ENCODE data around the gene CDK2AP2.
A peak's percentile ranks its signal among the peaks of the same experiment; 100 is the strongest.
"Not testable (repeated sequence)": the region's sequence is repeated elsewhere in the genome, so short reads cannot be mapped to it uniquely, and the experiment has no call there.

CDK2AP2 gene

DNA sequence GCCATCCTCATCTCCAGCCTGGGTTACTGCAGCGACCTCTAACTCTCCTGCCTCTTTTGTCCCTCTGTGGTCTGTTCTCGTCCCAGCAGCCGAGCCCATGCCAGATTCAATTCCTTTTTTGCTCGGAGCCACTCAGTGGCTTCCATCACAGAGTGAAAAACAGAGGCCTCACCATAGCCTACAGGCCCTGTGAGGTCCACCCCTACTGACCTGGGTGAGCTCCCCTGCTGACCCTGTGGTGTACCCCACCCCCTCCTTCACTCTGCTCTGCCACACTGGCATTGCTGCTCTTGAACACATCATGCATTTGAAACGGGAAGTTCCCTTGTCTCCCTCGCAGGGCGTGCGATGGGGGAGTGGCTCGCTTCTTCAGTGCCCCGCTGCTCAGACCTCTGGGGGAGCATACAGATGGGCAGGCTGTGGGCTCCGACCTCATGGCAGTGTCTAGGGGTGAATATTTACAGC lies 23.1 kb downstream of the CDK2AP2 start:
- Histone ChIP-seq H3K4me3 (ENCODE audit: severe bottlenecking) (no peak overlapping the region), H3K27ac (ENCODE audit: poor library complexity, severe bottlenecking) (no peak overlapping the region), H3K36me3 (ENCODE audit: low read depth) (peaks cover 10% of the 10 kb centered on the region), H3K9me3 (ENCODE audit: severe bottlenecking) (no peaks in the 10 kb centered on the region), H3K4me1 (ENCODE audit: insufficient read depth, poor library complexity, severe bottlenecking) (peaks cover 11% of the 10 kb centered on the region), H3K27me3 (ENCODE audit: insufficient read depth, poor library complexity, severe bottlenecking) (no peaks in the 10 kb centered on the region)
- DNase-seq (ENCODE audit: low spot score), result no peak
- no peak for ATAC-seq (ENCODE audit: low read depth)
- TF ChIP-seq, protein P1, sequence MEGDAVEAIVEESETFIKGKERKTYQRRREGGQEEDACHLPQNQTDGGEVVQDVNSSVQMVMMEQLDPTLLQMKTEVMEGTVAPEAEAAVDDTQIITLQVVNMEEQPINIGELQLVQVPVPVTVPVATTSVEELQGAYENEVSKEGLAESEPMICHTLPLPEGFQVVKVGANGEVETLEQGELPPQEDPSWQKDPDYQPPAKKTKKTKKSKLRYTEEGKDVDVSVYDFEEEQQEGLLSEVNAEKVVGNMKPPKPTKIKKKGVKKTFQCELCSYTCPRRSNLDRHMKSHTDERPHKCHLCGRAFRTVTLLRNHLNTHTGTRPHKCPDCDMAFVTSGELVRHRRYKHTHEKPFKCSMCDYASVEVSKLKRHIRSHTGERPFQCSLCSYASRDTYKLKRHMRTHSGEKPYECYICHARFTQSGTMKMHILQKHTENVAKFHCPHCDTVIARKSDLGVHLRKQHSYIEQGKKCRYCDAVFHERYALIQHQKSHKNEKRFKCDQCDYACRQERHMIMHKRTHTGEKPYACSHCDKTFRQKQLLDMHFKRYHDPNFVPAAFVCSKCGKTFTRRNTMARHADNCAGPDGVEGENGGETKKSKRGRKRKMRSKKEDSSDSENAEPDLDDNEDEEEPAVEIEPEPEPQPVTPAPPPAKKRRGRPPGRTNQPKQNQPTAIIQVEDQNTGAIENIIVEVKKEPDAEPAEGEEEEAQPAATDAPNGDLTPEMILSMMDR (IDR thresholded peaks at IDR 0.05; ENCODE audit: poor library complexity, severe bottlenecking), result no peak

- DNase-seq (ENCODE audit: low spot score) (no peak), ATAC-seq (ENCODE audit: low read depth) (no peak)
- H3K27me3 ChIP-seq (ENCODE audit: insufficient read depth, poor library complexity, severe bottlenecking), result no peaks in the 10 kb centered on the region
- peaks cover 11% of the 10 kb centered on the region for H3K4me1 ChIP-seq (ENCODE audit: insufficient read depth, poor library complexity, severe bottlenecking)
- H3K27ac ChIP-seq (ENCODE audit: poor library complexity, severe bottlenecking), result no peak overlapping the region
- H3K4me3 ChIP-seq (ENCODE audit: severe bottlenecking), result peak overlapping the region; percentile 42
- no peaks in the 10 kb centered on the region for H3K9me3 ChIP-seq (ENCODE audit: severe bottlenecking)
- TF ChIP-seq, protein P1 (IDR thresholded peaks at IDR 0.05; ENCODE audit: poor library complexity, severe bottlenecking), result no peak
- peaks cover 10% of the 10 kb centered on the region for H3K36me3 ChIP-seq (ENCODE audit: low read depth)
Observed at GRCh38 chr11:67483831-67484665, 23.9 kb downstream of the CDK2AP2 start.

GRCh38 chr11:67482827-67483798 lies 24.8 kb downstream of the CDK2AP2 start, which contains the start of gene AIP:
AIP (plus strand) TSS chr11:67483026; CDS start chr11:67483159, 133 bp downstream.
- no peaks in the 10 kb centered on the region for H3K27me3 ChIP-seq (ENCODE audit: insufficient read depth, poor library complexity, severe bottlenecking)
- peak; percentile 99 for ATAC-seq (ENCODE audit: low read depth)
- peaks cover 9% of the 10 kb centered on the region for H3K36me3 ChIP-seq (ENCODE audit: low read depth)
- peak; percentile 95 for DNase-seq (ENCODE audit: low spot score)
- H3K27ac ChIP-seq (ENCODE audit: poor library complexity, severe bottlenecking), result peak within 1 kb of the TSS; percentile 40
- peaks cover 11% of the 10 kb centered on the region for H3K4me1 ChIP-seq (ENCODE audit: insufficient read depth, poor library complexity, severe bottlenecking)
- peak within 1 kb of the TSS; percentile 42 for H3K4me3 ChIP-seq (ENCODE audit: severe bottlenecking)
- TF ChIP-seq, protein P1 (IDR thresholded peaks at IDR 0.05; ENCODE audit: poor library complexity, severe bottlenecking), result no peak
- no peaks in the 10 kb centered on the region for H3K9me3 ChIP-seq (ENCODE audit: severe bottlenecking)

DNA sequence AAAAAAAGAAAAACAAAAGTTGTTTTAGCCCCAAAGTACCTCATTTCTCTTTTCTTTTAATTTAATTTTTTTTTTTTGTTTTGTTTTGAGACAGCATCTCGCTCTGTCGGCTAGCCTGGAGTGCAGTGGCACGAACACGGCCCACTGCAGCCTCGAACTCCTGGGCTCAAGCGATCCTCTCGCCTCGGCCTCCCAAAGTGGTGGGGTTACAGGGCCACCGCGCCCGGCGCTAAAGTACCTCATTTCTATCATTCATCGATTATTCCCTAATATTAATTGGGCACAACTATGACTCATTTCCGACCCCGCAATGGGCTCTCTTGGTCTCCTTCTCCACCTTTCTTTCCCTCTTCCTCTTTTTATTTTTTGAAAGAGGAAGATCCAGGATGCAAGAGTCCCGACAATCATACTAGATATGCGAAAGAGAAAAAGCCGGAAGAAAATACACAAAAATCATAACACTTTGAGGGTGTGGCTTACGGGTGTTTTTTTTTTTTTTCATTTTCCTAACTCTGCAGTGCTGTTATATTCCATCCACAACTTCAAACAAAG lies 25.6 kb downstream of the CDK2AP2 start:
- H3K4me1 ChIP-seq (ENCODE audit: insufficient read depth, poor library complexity, severe bottlenecking), result peaks cover 11% of the 10 kb centered on the region
- no peaks in the 10 kb centered on the region for H3K9me3 ChIP-seq (ENCODE audit: severe bottlenecking)
- peak overlapping the region; percentile 42 for H3K4me3 ChIP-seq (ENCODE audit: severe bottlenecking)
- DNase-seq (ENCODE audit: low spot score), result no peak
- TF ChIP-seq, protein P1 (IDR thresholded peaks at IDR 0.05; ENCODE audit: poor library complexity, severe bottlenecking), result no peak
- H3K27ac ChIP-seq (ENCODE audit: poor library complexity, severe bottlenecking), result peak overlapping the region; percentile 40
- peaks cover 1% of the 10 kb centered on the region; the same call in 1 of the 2 replicates for H3K36me3 ChIP-seq (ENCODE audit: low read depth)
- ATAC-seq (ENCODE audit: low read depth), result no peak
- no peaks in the 10 kb centered on the region for H3K27me3 ChIP-seq (ENCODE audit: insufficient read depth, poor library complexity, severe bottlenecking)

DNA sequence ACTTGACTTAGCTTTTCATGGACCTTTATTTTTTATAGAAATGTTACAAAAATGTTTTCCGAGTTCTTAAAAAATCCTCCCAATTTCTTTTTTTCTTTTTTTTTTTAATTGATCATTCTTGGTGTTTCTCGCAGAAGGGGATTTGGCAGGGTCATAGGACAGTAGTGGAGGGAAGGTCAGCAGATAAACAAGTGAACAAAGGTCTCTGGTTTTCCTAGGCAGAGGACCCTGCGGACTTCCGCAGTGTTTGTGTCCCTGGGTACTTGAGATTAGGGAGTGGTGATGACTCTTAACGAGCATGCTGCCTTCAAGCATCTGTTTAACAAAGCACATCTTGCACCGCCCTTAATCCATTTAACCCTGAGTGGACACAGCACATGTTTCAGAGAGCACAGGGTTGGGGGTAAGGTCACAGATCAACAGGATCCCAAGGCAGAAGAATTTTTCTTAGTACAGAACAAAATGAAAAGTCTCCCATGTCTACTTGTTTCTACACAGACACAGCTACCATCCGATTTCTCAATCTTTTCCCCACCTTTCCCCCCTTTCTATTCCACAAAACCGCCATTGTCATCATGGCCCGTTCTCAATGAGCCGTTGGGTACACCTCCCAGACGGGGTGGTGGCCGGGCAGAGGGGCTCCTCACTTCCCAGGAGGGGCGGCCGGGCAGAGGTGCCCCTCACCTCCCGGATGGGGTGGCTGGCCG lies 30.5 kb downstream of the CDK2AP2 start:
- H3K9me3 ChIP-seq (ENCODE audit: severe bottlenecking); ATAC-seq (ENCODE audit: low read depth); H3K4me1 ChIP-seq (ENCODE audit: insufficient read depth, poor library complexity, severe bottlenecking); H3K27ac ChIP-seq (ENCODE audit: poor library complexity, severe bottlenecking); H3K4me3 ChIP-seq (ENCODE audit: severe bottlenecking); H3K27me3 ChIP-seq (ENCODE audit: insufficient read depth, poor library complexity, severe bottlenecking); H3K36me3 ChIP-seq (ENCODE audit: low read depth); DNase-seq (ENCODE audit: low spot score): not testable (repeated sequence)

GRCh38 chr11:67476692-67477091 lies 31.3 kb downstream of the CDK2AP2 start:
- ATAC-seq (ENCODE audit: low read depth); H3K36me3 ChIP-seq (ENCODE audit: low read depth); H3K27ac ChIP-seq (ENCODE audit: poor library complexity, severe bottlenecking); H3K9me3 ChIP-seq (ENCODE audit: severe bottlenecking); H3K4me1 ChIP-seq (ENCODE audit: insufficient read depth, poor library complexity, severe bottlenecking); DNase-seq (ENCODE audit: low spot score); H3K4me3 ChIP-seq (ENCODE audit: severe bottlenecking); H3K27me3 ChIP-seq (ENCODE audit: insufficient read depth, poor library complexity, severe bottlenecking): not testable (repeated sequence)
